MM.1S (cell line): ENCODE measurements around the gene ZNF638.

Source experiments
- EZH2 ChIP-seq: fragments of 300-600 bp; sonication (generic); optimal IDR thresholded peaks from 2 replicates; pipeline ENCODE3; 2017; ENCODE audit warnings: low read depth, mild to moderate bottlenecking, antibody characterized with exemption, low read length, mixed read lengths
- EZH2phosphoT487 ChIP-seq: fragments of 300-600 bp; sonication (generic); IDR thresholded peaks from 2 replicates; pipeline ENCODE4 v1.6.1; 2018; ENCODE audit warnings: antibody characterized with exemption, low read length
- TF ChIP-seq, protein P1 (sequence below): fragments of 300-600 bp; sonication (generic); IDR thresholded peaks from 2 replicates; pipeline ENCODE4 v1.5.1; 2016; ENCODE audit warnings: antibody characterized with exemption, low read length, mixed read lengths

- TF ChIP-seq EZH2, result no peak
- TF ChIP-seq, protein P1, sequence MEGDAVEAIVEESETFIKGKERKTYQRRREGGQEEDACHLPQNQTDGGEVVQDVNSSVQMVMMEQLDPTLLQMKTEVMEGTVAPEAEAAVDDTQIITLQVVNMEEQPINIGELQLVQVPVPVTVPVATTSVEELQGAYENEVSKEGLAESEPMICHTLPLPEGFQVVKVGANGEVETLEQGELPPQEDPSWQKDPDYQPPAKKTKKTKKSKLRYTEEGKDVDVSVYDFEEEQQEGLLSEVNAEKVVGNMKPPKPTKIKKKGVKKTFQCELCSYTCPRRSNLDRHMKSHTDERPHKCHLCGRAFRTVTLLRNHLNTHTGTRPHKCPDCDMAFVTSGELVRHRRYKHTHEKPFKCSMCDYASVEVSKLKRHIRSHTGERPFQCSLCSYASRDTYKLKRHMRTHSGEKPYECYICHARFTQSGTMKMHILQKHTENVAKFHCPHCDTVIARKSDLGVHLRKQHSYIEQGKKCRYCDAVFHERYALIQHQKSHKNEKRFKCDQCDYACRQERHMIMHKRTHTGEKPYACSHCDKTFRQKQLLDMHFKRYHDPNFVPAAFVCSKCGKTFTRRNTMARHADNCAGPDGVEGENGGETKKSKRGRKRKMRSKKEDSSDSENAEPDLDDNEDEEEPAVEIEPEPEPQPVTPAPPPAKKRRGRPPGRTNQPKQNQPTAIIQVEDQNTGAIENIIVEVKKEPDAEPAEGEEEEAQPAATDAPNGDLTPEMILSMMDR, result no peak
- no peak for TF ChIP-seq EZH2phosphoT487
These were observed 95.1 kb downstream of the ZNF638 start for GRCh38 chr2:71426721-71427120.
